Peyer's patch (tissue), 4 donors: ENCODE measurements around the gene MGRN1.

Source experiments
- CTCF ChIP-seq, 6 experiments: fragments of 450-650 bp in 4 of 6; fragments of 200-600 bp in 2 of 6; sonication (generic) in 1 of 6; IDR thresholded peaks; one replicate each; pipeline ENCODE4 v1.5.1; 2017 to 2019; ENCODE audit warnings: antibody characterized with exemption in 6 of 6, mild to moderate bottlenecking in 3 of 6, moderate library complexity in 1 of 6
- POLR2A ChIP-seq, 2 donors: fragments of 450-650 bp; IDR thresholded peaks; one replicate each; pipeline ENCODE4 v1.5.1; 2017; ENCODE audit warnings: antibody characterized with exemption in 2 of 2, mild to moderate bottlenecking in 2 of 2, moderate library complexity in 2 of 2

GRCh38 chr16:4700380-4700996 is 75.9 kb downstream of the MGRN1 start:
- TF ChIP-seq CTCF (IDR thresholded peaks at IDR 0.05) (no peak), POLR2A (IDR thresholded peaks at IDR 0.05) (no peak)
